ENCODE results near the gene SIK2. TPM values are rescaled to one million over a fixed set of nuclear protein-coding genes. Genes with fewer than 3 reads are reported as not detected.
"Not testable (repeated sequence)": the region's sequence is repeated elsewhere in the genome, so short reads cannot be mapped to it uniquely, and the experiment has no call there.

Gene SIK2
- polyA plus RNA-seq, 1 donor, result 22.4 TPM

GRCh38 chr11:111624608-111625007, 22.4 kb downstream of the SIK2 start:
- no peak for DNase-seq (ENCODE audit: low read depth)

- no peak for DNase-seq (ENCODE audit: low read depth)
Observed at GRCh38 chr11:111627591-111627990, 25.3 kb downstream of the SIK2 start.

GRCh38 chr11:111629499-111629898, 27.2 kb downstream of the SIK2 start:
- DNase-seq (ENCODE audit: low read depth), result no peak

- DNase-seq (ENCODE audit: low read depth), result no peak
Observed at GRCh38 chr11:111631024-111631665, 28.9 kb downstream of the SIK2 start.

GRCh38 chr11:111631666-111632039, 29.4 kb downstream of the SIK2 start:
- DNase-seq (ENCODE audit: low read depth), result no peak

GRCh38 chr11:111632516-111633220, 30.4 kb downstream of the SIK2 start:
- DNase-seq (ENCODE audit: low read depth), result no peak

- no peak for DNase-seq (ENCODE audit: low read depth)
Observed at GRCh38 chr11:111633248-111633647, 31.0 kb downstream of the SIK2 start.

GRCh38 chr11:111633756-111634362, 31.6 kb downstream of the SIK2 start:
- DNase-seq (ENCODE audit: low read depth), result no peak

GRCh38 chr11:111634981-111635705, 32.9 kb downstream of the SIK2 start:
- DNase-seq (ENCODE audit: low read depth), result no peak

GRCh38 chr11:111635706-111636045, 33.4 kb downstream of the SIK2 start:
- DNase-seq (ENCODE audit: low read depth), result peak; percentile 88

- DNase-seq (ENCODE audit: low read depth), result no peak
Observed at GRCh38 chr11:111637885-111638284, 35.6 kb downstream of the SIK2 start.

- no peak for DNase-seq (ENCODE audit: low read depth)
Observed at GRCh38 chr11:111639226-111639925, 37.1 kb downstream of the SIK2 start.

GRCh38 chr11:111641339-111642015, 39.2 kb downstream of the SIK2 start:
- no peak for DNase-seq (ENCODE audit: low read depth)

- no peak for DNase-seq (ENCODE audit: low read depth)
Observed at GRCh38 chr11:111642542-111642941, 40.3 kb downstream of the SIK2 start.

- DNase-seq (ENCODE audit: low read depth), result no peak
Observed at GRCh38 chr11:111644922-111645321, 42.7 kb downstream of the SIK2 start.

GRCh38 chr11:111645657-111646316, 43.5 kb downstream of the SIK2 start:
- DNase-seq (ENCODE audit: low read depth), result no peak

- not testable (repeated sequence) for DNase-seq (ENCODE audit: low read depth)
Observed at GRCh38 chr11:111651336-111651735, 49.1 kb downstream of the SIK2 start.

GRCh38 chr11:111652184-111652583, 49.9 kb downstream of the SIK2 start:
- DNase-seq (ENCODE audit: low read depth), result no peak

- DNase-seq (ENCODE audit: low read depth), result no peak
Observed at GRCh38 chr11:111654601-111655000, 52.4 kb downstream of the SIK2 start.

- DNase-seq (ENCODE audit: low read depth), result no peak
Observed at GRCh38 chr11:111655924-111656323, 53.7 kb downstream of the SIK2 start.

- not testable (repeated sequence) for DNase-seq (ENCODE audit: low read depth)
Observed at GRCh38 chr11:111657905-111658304, 55.7 kb downstream of the SIK2 start.
